Mesodermal cell (in vitro differentiated cells): ENCODE measurements around the gene ADAMTS16.

Experiments
- H3K27ac ChIP-seq: 2 replicates; pipeline ENCODE4 v1.7.0; 2013; ENCODE audit warnings: mild to moderate bottlenecking, low read depth, low read length, moderate library complexity; ENCODE audit not compliant: severe bottlenecking
- H3K36me3 ChIP-seq: 2 replicates; pipeline ENCODE4 v1.7.1; 2013; ENCODE audit warnings: mild to moderate bottlenecking, low read length, moderate library complexity; ENCODE audit not compliant: control insufficient read depth, insufficient read depth
- H3K4me1 ChIP-seq: one replicate; pipeline ENCODE4 v1.7.1; 2013; ENCODE audit warnings: mild to moderate bottlenecking, low read length; ENCODE audit not compliant: insufficient read depth, control insufficient read depth, poor library complexity, severe bottlenecking
- H3K4me3 ChIP-seq: 2 replicates; pipeline ENCODE4 v1.7.0; 2013; ENCODE audit warnings: low read length, control low read depth, mild to moderate bottlenecking; ENCODE audit not compliant: insufficient read depth, poor library complexity, severe bottlenecking; ENCODE audit errors: extremely low read depth
- H3K9me3 ChIP-seq: 2 replicates; pipeline ENCODE4 v1.7.1; 2013; ENCODE audit warnings: mild to moderate bottlenecking, low read length, moderate library complexity; ENCODE audit not compliant: control insufficient read depth
- WGBS, 2 experiments: methylation state at CpG; one replicate each; pipeline ENCODE4 v1.1.5; 2013; ENCODE audit warnings: missing lambda C conversion rate in 2 of 2; ENCODE audit not compliant: insufficient coverage in 2 of 2; 5-methylcytosine and 5-hydroxymethylcytosine counted together

The ADAMTS16 gene

DNA sequence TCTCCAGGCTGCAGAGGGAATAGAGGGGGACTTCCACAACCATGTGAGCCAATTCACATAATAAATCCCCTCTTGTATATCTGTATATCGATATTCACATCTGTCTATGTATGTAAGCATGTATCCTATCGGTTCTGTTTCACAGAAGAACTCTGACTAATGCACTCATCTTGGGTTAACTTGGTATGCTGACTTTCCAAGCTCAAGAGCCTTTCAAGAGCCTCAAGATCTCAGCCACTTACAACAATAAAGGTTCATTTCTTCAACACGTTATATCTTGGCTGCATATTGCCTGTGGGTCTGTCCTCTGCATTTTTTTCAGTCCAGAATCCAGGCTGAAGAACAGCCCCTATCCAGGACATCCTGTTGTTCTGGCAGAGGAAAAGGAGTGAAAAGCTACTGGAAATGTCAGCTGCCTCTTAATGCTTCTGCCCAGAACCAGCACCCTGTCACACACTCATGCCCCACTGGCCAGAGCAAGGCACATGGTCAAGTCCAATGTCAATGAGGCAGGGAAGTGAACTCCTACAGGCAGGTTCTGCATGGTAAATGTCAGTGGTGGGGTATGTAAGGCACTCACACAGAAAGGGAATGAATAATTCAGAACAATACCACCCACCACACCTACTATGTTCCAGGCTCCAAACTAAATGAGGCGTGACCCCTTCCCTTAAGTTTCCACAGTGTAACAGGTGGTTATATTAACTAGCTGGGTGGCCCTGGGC, 190.8 kb downstream of the ADAMTS16 start:
- Histone ChIP-seq H3K4me1 (peaks cover 31% of the 10 kb centered on the region), H3K4me3 (no peak overlapping the region), H3K27ac (no peak overlapping the region), H3K9me3 (no peaks in the 10 kb centered on the region), H3K36me3 (no peaks in the 10 kb centered on the region)
- WGBS, 2 experiments, result 86 to 97% methylated on average over 1 to 3 of the region's 4 CpGs

DNA sequence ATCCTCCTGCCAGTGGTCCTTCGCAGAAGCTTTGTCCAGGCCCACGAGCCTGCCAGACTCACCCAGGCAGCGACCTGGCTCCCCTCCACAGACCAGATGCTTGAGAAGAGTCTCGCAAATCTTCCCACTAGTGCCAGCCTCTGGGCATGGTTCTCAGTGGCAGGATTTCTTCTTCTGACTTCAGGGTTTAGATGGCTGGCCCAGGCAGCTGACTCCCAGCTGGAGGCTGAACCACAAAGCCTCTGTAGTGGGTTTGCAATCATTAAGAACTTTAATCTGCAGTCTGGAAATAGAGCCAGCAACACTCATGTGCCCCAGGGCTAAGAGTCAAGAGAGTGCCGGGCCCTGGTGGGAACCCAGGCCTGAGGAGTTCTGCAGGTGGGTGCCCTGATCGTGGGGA, 191.7 kb downstream of the ADAMTS16 start:
- no peak overlapping the region for H3K4me3 ChIP-seq
- H3K36me3 ChIP-seq, result no peaks in the 10 kb centered on the region
- H3K9me3 ChIP-seq, result no peaks in the 10 kb centered on the region
- H3K27ac ChIP-seq, result no peak overlapping the region
- H3K4me1 ChIP-seq, result peaks cover 31% of the 10 kb centered on the region
- WGBS, 2 experiments, result 82 to 92% methylated on average over 6 of the region's 6 CpGs

DNA sequence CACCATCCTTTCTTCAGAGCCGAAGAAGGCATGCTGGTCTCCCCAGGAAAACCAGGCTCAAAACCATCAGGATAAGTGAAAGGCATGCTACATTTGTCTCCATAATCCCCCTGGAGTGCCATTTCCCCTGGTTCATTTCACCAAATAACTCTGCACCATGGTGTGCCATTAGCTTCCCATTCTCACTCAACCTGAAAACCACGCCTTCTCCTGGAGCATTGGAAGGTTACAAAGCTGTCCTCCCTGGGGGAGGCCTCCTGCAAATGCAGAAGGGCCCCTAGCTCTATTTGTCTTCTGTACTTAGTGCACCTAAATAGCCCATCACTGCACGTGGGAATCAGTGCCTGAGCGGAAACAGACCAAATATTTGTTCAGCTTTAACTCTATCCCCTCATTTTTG, 192.2 kb downstream of the ADAMTS16 start:
- Histone ChIP-seq H3K9me3 (no peaks in the 10 kb centered on the region), H3K36me3 (no peaks in the 10 kb centered on the region), H3K4me1 (peaks cover 31% of the 10 kb centered on the region), H3K4me3 (no peak overlapping the region), H3K27ac (no peak overlapping the region)
- WGBS, 2 experiments, result 61 to 74% methylated on average over 3 to 4 of the region's 4 CpGs

DNA sequence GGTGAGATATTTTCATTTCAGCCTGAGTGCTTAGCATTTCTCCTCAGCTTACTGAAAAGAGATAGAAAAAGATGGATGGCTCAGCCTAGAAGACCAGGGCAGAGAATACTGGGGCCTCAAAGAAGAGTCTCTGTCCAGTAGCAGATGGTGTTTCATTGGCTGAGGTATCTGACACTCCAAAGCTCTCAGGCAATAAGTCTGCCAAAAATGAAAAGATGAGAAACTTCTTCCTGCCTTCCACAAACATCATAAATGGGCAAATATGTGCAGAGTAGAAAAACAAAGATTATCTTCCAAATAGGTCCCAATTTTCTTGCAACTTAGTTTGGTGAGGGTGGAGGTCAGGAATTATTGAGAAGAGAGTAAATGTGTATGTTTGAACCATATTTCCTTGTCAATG, 195.0 kb downstream of the ADAMTS16 start:
- Histone ChIP-seq H3K27ac (peak overlapping the region; percentile 77), H3K4me1 (peaks cover 31% of the 10 kb centered on the region), H3K4me3 (no peak overlapping the region), H3K9me3 (no peaks in the 10 kb centered on the region), H3K36me3 (no peaks in the 10 kb centered on the region)

DNA sequence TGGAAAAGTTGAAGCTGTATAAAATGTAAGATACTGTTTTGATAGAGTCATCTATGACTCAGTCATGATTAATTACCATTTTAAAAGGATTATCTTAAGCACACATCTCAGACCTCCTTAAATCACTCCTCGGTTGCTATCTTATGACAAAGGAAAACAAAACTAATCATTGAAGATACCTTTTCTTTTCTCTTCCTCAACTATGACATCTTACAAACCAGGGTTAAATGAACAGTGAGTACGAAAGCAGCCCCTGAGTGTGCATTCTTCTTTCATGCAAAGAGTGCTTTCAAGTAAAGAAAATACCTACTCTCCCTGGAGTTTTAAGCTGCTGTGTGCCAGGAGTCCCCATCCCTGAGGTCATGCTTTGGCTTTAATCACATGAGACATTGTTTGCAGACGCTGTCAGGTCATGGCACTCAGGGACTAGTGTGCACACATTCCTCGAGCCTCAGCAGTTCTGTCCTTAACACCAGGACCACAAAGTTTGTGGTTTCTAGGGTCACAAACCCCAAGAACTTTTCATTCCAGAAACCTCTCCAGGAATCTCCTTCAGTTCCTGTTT, 195.7 kb downstream of the ADAMTS16 start:
- H3K27ac ChIP-seq, result peak overlapping the region; percentile 77
- no peak overlapping the region for H3K4me3 ChIP-seq

DNA sequence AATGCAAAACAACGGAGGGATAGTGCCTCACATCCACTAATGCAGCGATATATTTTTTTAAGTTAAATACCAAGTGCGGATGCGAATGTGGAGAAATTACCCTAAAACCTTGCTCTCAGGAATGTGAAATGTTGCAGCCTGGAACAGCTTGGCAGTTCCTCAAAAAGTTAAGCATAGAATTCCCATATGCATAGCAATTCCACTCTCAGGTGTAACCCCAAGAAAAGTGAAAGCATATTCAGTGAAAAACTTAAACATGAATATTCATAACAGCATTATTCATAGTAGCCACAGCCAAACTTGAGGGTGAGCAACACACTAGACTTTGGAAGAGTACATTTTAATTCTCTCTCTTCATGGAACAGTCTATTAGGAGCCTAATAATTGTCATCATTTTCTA, 199.1 kb downstream of the ADAMTS16 start:
- Histone ChIP-seq H3K4me3 (no peak overlapping the region), H3K27ac (no peak overlapping the region), H3K9me3 (peaks cover 4% of the 10 kb centered on the region), H3K36me3 (no peaks in the 10 kb centered on the region), H3K4me1 (peaks cover 30% of the 10 kb centered on the region)
- WGBS, 2 experiments, result 92 to 100% methylated on average over 4 of the region's 4 CpGs

More for the DNA sequence above, 195.7 kb downstream of the ADAMTS16 start:
- 67 to 72% methylated on average over 4 of the region's 4 CpGs for WGBS, 2 experiments
- Histone ChIP-seq H3K36me3 (no peaks in the 10 kb centered on the region), H3K9me3 (peaks cover under 1% of the 10 kb centered on the region), H3K4me1 (peaks cover 32% of the 10 kb centered on the region)

DNA sequence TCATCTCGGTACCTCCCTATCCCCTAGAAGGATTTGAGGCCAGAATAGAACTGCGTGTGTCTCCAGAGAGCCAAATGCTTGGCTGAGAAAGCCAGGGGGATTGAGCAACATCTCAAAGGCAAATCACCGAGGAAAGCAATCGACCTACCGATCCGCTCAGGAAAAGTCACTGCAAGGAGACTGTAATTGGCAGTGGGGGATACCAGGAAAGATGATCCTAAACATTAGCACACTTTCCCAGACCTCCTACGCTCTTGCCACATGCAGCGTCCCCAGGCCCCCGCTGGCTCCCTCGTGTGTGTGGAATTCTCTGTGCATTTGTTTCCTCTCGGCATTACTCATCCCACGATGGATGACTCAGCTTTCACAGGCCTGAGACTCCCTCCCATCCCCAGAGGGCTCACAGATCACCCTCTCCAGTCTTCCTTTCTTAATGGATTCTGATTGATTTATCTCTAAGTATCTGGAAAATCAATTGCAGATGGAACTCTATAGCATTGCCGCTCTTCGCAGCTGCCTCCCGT, 200.1 kb downstream of the ADAMTS16 start:
- no peak overlapping the region for H3K4me3 ChIP-seq
- H3K36me3 ChIP-seq, result no peaks in the 10 kb centered on the region
- peaks cover 25% of the 10 kb centered on the region for H3K4me1 ChIP-seq
- peak overlapping the region; percentile 82 for H3K27ac ChIP-seq
- H3K9me3 ChIP-seq, result peaks cover 4% of the 10 kb centered on the region
- WGBS, 2 experiments, result 52 to 54% methylated on average over 13 to 14 of the region's 15 CpGs

DNA sequence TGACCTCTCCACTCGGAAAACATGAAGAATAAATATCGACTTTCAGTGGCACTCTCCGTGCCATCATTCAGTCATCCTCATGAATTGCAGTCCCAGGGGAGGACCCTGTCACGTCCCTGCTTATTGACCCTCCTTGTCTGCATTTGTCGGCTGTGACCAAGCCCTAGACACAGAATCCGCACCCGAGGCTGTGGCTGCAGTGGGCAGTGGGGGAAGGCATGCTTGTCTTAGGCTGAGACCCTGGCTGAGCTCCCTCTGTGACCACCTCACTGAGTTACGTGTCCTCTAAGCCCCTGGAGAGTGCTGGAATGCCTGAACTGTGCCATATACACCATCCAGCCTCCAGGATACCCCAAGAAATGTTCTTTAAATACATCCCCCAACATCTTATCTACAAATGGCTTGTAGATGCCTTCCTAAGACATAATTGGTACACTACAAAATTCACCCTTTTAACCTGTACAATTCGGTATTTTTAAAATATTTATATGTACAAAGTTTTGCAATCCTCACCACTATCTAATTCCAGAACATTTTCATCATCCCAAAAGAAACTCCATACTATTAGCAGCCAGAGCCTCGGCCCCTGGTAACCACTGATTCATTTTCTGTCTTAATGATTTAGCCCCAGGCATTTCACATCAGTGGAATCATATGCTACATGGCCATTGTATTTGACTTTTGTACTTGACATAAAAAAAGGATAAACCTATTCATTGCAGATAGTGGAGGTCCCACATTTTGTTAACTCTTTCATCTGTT, 201.6 kb downstream of the ADAMTS16 start:
- Histone ChIP-seq H3K4me1 (peaks cover 13% of the 10 kb centered on the region), H3K4me3 (no peak overlapping the region), H3K9me3 (peaks cover 4% of the 10 kb centered on the region), H3K27ac (no peak overlapping the region), H3K36me3 (no peaks in the 10 kb centered on the region)
- WGBS, 2 experiments, result 91 to 94% methylated on average over 9 of the region's 10 CpGs

DNA sequence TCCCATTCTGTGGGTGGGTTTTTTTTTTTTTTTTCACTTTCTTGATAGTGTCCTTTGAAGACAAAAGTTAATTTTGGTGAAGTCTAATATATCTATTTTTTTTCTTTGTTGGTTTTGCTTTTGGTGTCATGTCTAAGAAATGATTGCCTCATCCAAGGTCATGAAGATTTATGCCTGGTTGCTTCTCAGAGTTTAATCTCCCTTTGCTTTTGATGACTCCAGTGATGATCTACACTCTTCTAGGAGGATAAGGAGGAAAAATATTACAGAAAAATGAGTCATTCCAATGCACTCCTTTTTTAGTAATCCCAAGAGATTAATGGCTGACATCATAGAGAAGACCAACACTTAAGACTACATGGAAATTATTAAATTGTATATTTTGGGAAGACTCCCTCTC, 202.7 kb downstream of the ADAMTS16 start:
- Histone ChIP-seq H3K4me1 (peaks cover 13% of the 10 kb centered on the region), H3K27ac (no peak overlapping the region), H3K36me3 (no peaks in the 10 kb centered on the region), H3K9me3 (peaks cover 10% of the 10 kb centered on the region), H3K4me3 (no peak overlapping the region)

DNA sequence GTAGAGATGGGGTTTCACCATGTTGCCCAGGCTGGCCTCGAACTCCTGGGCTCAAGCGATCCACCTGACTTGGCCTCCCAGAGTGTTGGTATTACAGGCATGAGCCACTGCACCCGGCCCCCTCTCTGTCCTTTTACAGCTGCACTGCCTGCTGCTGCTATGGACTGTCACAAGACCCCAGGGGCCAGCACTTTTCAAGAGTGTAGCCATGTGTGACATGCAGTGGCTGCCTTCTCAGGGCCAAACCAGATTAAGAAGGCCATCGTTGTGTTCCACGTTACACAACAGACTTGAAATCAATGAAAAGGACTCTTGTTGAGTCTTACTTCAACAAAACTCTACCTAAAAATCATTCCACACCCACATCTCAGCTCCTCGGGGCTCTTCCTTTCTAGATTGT, 203.4 kb downstream of the ADAMTS16 start:
- Histone ChIP-seq H3K4me3 (no peak overlapping the region), H3K36me3 (no peaks in the 10 kb centered on the region), H3K9me3 (peaks cover 10% of the 10 kb centered on the region), H3K27ac (no peak overlapping the region), H3K4me1 (peaks cover 18% of the 10 kb centered on the region)
- WGBS, 2 experiments, result 78 to 85% methylated on average over 3 to 6 of the region's 6 CpGs
